Upper lobe of left lung (tissue), 4 donors: Measurements from ENCODE around the gene LEPROT.
A peak's percentile ranks its signal among the peaks of the same experiment; 100 is the strongest.

Experiments used
- CTCF ChIP-seq, 6 experiments: fragments of 450-650 bp in 4 of 6; fragments of 200-600 bp in 2 of 6; sonication (generic) in 2 of 6; IDR thresholded peaks; one replicate each; pipeline ENCODE4 v1.5.1; 2016 to 2019; ENCODE audit warnings: antibody characterized with exemption in 6 of 6
- EP300 ChIP-seq, 4 donors: sonication (generic); formaldehyde crosslinking; IDR thresholded peaks; one replicate each; pipeline ENCODE4 v1.5.1; 2017; ENCODE audit warnings: antibody characterized with exemption in 4 of 4, control low read depth in 2 of 4
- POLR2A ChIP-seq, 4 donors: fragments of 450-650 bp; IDR thresholded peaks; one replicate each; pipeline ENCODE4 v1.5.1; 2016 to 2017; ENCODE audit warnings: antibody characterized with exemption in 4 of 4, mild to moderate bottlenecking in 2 of 4

- TF ChIP-seq CTCF (IDR thresholded peaks at IDR 0.05) (no peak), EP300 (IDR thresholded peaks at IDR 0.05) (peak in 1 of 4 donors; percentile 17), POLR2A (IDR thresholded peaks at IDR 0.05) (no peak)
Observed at GRCh38 chr1:65395887-65396612, 24.4 kb upstream of the LEPROT start.
